Measurements from ENCODE around the gene KMT2C. TPM values are rescaled to one million over a fixed set of nuclear protein-coding genes. Genes with fewer than 3 reads are reported as not detected.

The KMT2C gene
- total and polyA plus RNA-seq, 2 of the 8 experiments (the other 6 are each of a cell fraction or from before 2014, with no cell fraction given), result 9.1 to 40.8 TPM

- TF ChIP-seq RNF2 (IDR thresholded peaks at IDR 0.05; ENCODE audit: borderline replicate concordance, low read depth, low read length, missing control alignments, poor library complexity, severe bottlenecking) (no peak), SRF (IDR thresholded peaks at IDR 0.05; ENCODE audit: low read depth, low read length) (no peak), ZNF274 (IDR thresholded peaks at IDR 0.05; ENCODE audit: borderline replicate concordance, extremely low read depth, low read length) (no peak), SIRT6 (IDR thresholded peaks at IDR 0.05; ENCODE audit: low read length) (no peak), E2F6 (IDR thresholded peaks at IDR 0.05) (no peak)
These were observed 258.0 kb downstream of the KMT2C start (continued) for GRCh38 chr7:152177681-152178404.

All from H1 (cell line).